ENCODE results near the gene KCNJ14.
A peak's percentile ranks its signal among the peaks of the same experiment; 100 is the strongest.

Gene KCNJ14

GRCh38 chr19:48493718-48494401, 38.5 kb downstream of the KCNJ14 start:
- peak overlapping the region; percentile 77 to 81 for H3K4me3 Mint-ChIP-seq
- peaks cover 28 to 48% of the 10 kb centered on the region in 2 donors for H3K4me1 Mint-ChIP-seq
- H3K9me3 Mint-ChIP-seq, result peaks cover 6 to 8% of the 10 kb centered on the region in 2 donors
- ATAC-seq (replicated peaks), result peak; percentile 1 to 6
- H3K36me3 Mint-ChIP-seq, result peaks cover 2 to 6% of the 10 kb centered on the region in 2 donors
- DNase-seq, result no peak
- peaks cover 45 to 63% of the 10 kb centered on the region in 2 donors for H3K27me3 Mint-ChIP-seq
- H3K27ac Mint-ChIP-seq, result peak overlapping the region; percentile 51

GRCh38 chr19:48495396-48495795, 40.0 kb downstream of the KCNJ14 start:
- H3K36me3 Mint-ChIP-seq, result peaks cover 2 to 6% of the 10 kb centered on the region in 2 donors
- DNase-seq (no peak), ATAC-seq (replicated peaks) (no peak)
- H3K27me3 Mint-ChIP-seq, result peaks cover 54 to 73% of the 10 kb centered on the region in 2 donors
- no peak overlapping the region for H3K4me3 Mint-ChIP-seq
- H3K4me1 Mint-ChIP-seq, result peaks cover 29 to 45% of the 10 kb centered on the region in 2 donors
- peaks cover 6 to 8% of the 10 kb centered on the region in 2 donors for H3K9me3 Mint-ChIP-seq
- no peak overlapping the region for H3K27ac Mint-ChIP-seq

- Mint-ChIP-seq H3K36me3 (peaks cover 2 to 6% of the 10 kb centered on the region in 2 donors), H3K9me3 (peaks cover 6 to 8% of the 10 kb centered on the region in 2 donors), H3K27ac (no peak overlapping the region), H3K27me3 (peaks cover 61 to 74% of the 10 kb centered on the region in 2 donors), H3K4me3 (no peak overlapping the region), H3K4me1 (peaks cover 29 to 45% of the 10 kb centered on the region in 2 donors)
- no peak for DNase-seq
- ATAC-seq (replicated peaks), result no peak
These were observed 41.8 kb downstream of the KCNJ14 start for GRCh38 chr19:48496959-48497727.

- ATAC-seq (replicated peaks) (no peak), DNase-seq (no peak)
- H3K27me3 Mint-ChIP-seq, result peaks cover 55 to 66% of the 10 kb centered on the region in 2 donors
- peak overlapping the region; percentile 9 to 62 for H3K4me3 Mint-ChIP-seq
- peaks cover 0 to under 1% of the 10 kb centered on the region in 2 donors for H3K36me3 Mint-ChIP-seq
- H3K27ac Mint-ChIP-seq, result no peak overlapping the region
- H3K9me3 Mint-ChIP-seq, result peaks cover under 1% of the 10 kb centered on the region in 2 donors
- peaks cover 29 to 45% of the 10 kb centered on the region in 2 donors for H3K4me1 Mint-ChIP-seq
These were observed 42.6 kb downstream of the KCNJ14 start for GRCh38 chr19:48497728-48498594.

GRCh38 chr19:48498595-48499311, 43.4 kb downstream of the KCNJ14 start:
- Mint-ChIP-seq H3K4me1 (peaks cover 33 to 44% of the 10 kb centered on the region in 2 donors), H3K27me3 (peaks cover 57 to 64% of the 10 kb centered on the region in 2 donors)
- no peak for ATAC-seq (replicated peaks)

GRCh38 chr19:48499316-48500090, 44.1 kb downstream of the KCNJ14 start:
- Mint-ChIP-seq H3K36me3 (no peaks in the 10 kb centered on the region), H3K27me3 (peaks cover 52 to 58% of the 10 kb centered on the region in 2 donors), H3K4me3 (no peak overlapping the region), H3K4me1 (peaks cover 30 to 38% of the 10 kb centered on the region in 2 donors), H3K27ac (no peak overlapping the region), H3K9me3 (no peaks in the 10 kb centered on the region)
- ATAC-seq (replicated peaks), result no peak
- DNase-seq, result no peak

More at GRCh38 chr19:48498595-48499311, 43.4 kb downstream of the KCNJ14 start:
- Mint-ChIP-seq H3K4me3 (no peak overlapping the region), H3K9me3 (no peaks in the 10 kb centered on the region), H3K27ac (no peak overlapping the region), H3K36me3 (no peaks in the 10 kb centered on the region)
- no peak for DNase-seq

- Mint-ChIP-seq H3K4me3 (peak overlapping the region; percentile 65 to 76), H3K36me3 (no peaks in the 10 kb centered on the region), H3K27ac (no peak overlapping the region), H3K4me1 (peaks cover 28 to 38% of the 10 kb centered on the region in 2 donors), H3K27me3 (peaks cover 39 to 44% of the 10 kb centered on the region in 2 donors), H3K9me3 (no peaks in the 10 kb centered on the region)
- ATAC-seq (replicated peaks) (no peak), DNase-seq (no peak)
These were observed 45.6 kb downstream of the KCNJ14 start for GRCh38 chr19:48500830-48501493.

GRCh38 chr19:48501494-48502349, 46.3 kb downstream of the KCNJ14 start:
- H3K4me1 Mint-ChIP-seq, result peaks cover 28 to 38% of the 10 kb centered on the region in 2 donors
- peak overlapping the region; percentile 65 to 76 for H3K4me3 Mint-ChIP-seq
- no peaks in the 10 kb centered on the region for H3K9me3 Mint-ChIP-seq
- no peak for DNase-seq
- peaks cover 36% of the 10 kb centered on the region in 2 donors for H3K27me3 Mint-ChIP-seq
- ATAC-seq (replicated peaks), result peak; percentile 47 to 53
- no peaks in the 10 kb centered on the region for H3K36me3 Mint-ChIP-seq
- H3K27ac Mint-ChIP-seq, result peak overlapping the region; percentile 48

GRCh38 chr19:48502350-48503018, 47.1 kb downstream of the KCNJ14 start:
- Mint-ChIP-seq H3K4me3 (peak overlapping the region; percentile 65 to 66), H3K36me3 (no peaks in the 10 kb centered on the region), H3K4me1 (peaks cover 28 to 38% of the 10 kb centered on the region in 2 donors), H3K27ac (peak overlapping the region; percentile 48), H3K9me3 (no peaks in the 10 kb centered on the region), H3K27me3 (peaks cover 29 to 30% of the 10 kb centered on the region in 2 donors)
- DNase-seq (peak; percentile 80), ATAC-seq (replicated peaks) (peak; percentile 81)

- Mint-ChIP-seq H3K4me3 (no peak overlapping the region), H3K27me3 (peaks cover 26 to 27% of the 10 kb centered on the region in 2 donors), H3K36me3 (no peaks in the 10 kb centered on the region), H3K4me1 (peaks cover 22 to 32% of the 10 kb centered on the region in 2 donors), H3K9me3 (no peaks in the 10 kb centered on the region), H3K27ac (no peak overlapping the region)
- DNase-seq (no peak), ATAC-seq (replicated peaks) (peak; percentile 13 to 17)
These were observed 50.9 kb downstream of the KCNJ14 start for GRCh38 chr19:48506138-48506733.

GRCh38 chr19:48507911-48508439, 52.6 kb downstream of the KCNJ14 start:
- Mint-ChIP-seq H3K27ac (no peak overlapping the region), H3K27me3 (peaks cover 18 to 20% of the 10 kb centered on the region in 2 donors), H3K4me3 (no peak overlapping the region), H3K4me1 (peaks cover 9 to 15% of the 10 kb centered on the region in 2 donors), H3K9me3 (no peaks in the 10 kb centered on the region), H3K36me3 (no peaks in the 10 kb centered on the region)
- DNase-seq (no peak), ATAC-seq (replicated peaks) (no peak)

All from stimulated activated naive B cell treated with anti-CD40 and anti-IgM and Interleukin-4, amounts not matched to agents 10 μg/mL and 1 μg/mL and 100 μg/mL, for 72 hours (primary cell).